HL-60 (cell line): ENCODE results near the gene UGGT1.

ENCODE experiments used
- CTCF ChIP-seq: IDR thresholded peaks from one replicate; pipeline ENCODE4 v1.5.1; 2011; ENCODE audit warnings: low read length, control low read depth, inconsistent platforms; ENCODE audit not compliant: insufficient read depth
- POLR2AphosphoS5 ChIP-seq: IDR thresholded peaks from 2 replicates; pipeline ENCODE4 v1.6.1; 2012; ENCODE audit warnings: low read depth
- REST ChIP-seq: IDR thresholded peaks from 2 replicates; pipeline ENCODE4 v1.6.1; 2012; ENCODE audit warnings: low read depth; ENCODE audit not compliant: insufficient replicate concordance
- SPI1 ChIP-seq: IDR thresholded peaks from 2 replicates; pipeline ENCODE4 v1.6.1; 2012; ENCODE audit warnings: low read depth, mild to moderate bottlenecking, borderline replicate concordance

GRCh38 chr2:128227862-128228261, 136.9 kb downstream of the UGGT1 start:
- no peak for TF ChIP-seq CTCF
- no peak for TF ChIP-seq POLR2AphosphoS5
- TF ChIP-seq SPI1: no peak
- TF ChIP-seq REST: no peak
